Esophagus muscularis mucosa (tissue), 4 donors: ENCODE results near the gene MTG2.

Experiments
- CTCF ChIP-seq, 3 experiments: fragments of 200-600 bp in 2 of 3; fragments of 450-650 bp in 1 of 3; sonication (generic) in 2 of 3; IDR thresholded peaks; one replicate each; pipeline ENCODE4 v1.5.1; 2017 to 2019; ENCODE audit warnings: antibody characterized with exemption in 3 of 3, mild to moderate bottlenecking in 2 of 3, moderate library complexity in 1 of 3
- EP300 ChIP-seq: sonication (generic); formaldehyde crosslinking; IDR thresholded peaks from one replicate; pipeline ENCODE4 v1.6.1; 2017; ENCODE audit warnings: antibody characterized with exemption
- POLR2A ChIP-seq: fragments of 450-650 bp; IDR thresholded peaks from one replicate; pipeline ENCODE4 v1.6.1; 2017; ENCODE audit warnings: antibody characterized with exemption, moderate library complexity, mild to moderate bottlenecking, low read depth
- POLR2AphosphoS5 ChIP-seq, 2 donors: sonication (generic); formaldehyde crosslinking; IDR thresholded peaks; one replicate each; pipeline ENCODE4 v1.6.1; 2017; ENCODE audit warnings: antibody characterized with exemption in 2 of 2

GRCh38 chr20:62135573-62136266, 47.1 kb upstream of the MTG2 start:
- TF ChIP-seq CTCF (IDR thresholded peaks at IDR 0.05), result no peak
- no peak for TF ChIP-seq POLR2A
- TF ChIP-seq EP300, result no peak
- no peak for TF ChIP-seq POLR2AphosphoS5 (IDR thresholded peaks at IDR 0.05)
